Measurements from ENCODE around the gene DPP9. TPM values are rescaled to one million over a fixed set of nuclear protein-coding genes. Genes with fewer than 3 reads are reported as not detected.

The DPP9 gene
- total and polyA plus RNA-seq, 8 donors = 18.7 to 178 (median 48.7) TPM

- Histone ChIP-seq H3K27me3 (no peaks in the 10 kb centered on the region), H3K9me3 (no peaks in the 10 kb centered on the region), H3K4me1 (peaks cover 0 to 26% (median 11%) of the 10 kb centered on the region in 4 donors), H3K27ac (peak overlapping the region in 4 of 5 donors; percentile 2 to 70 (median 58)), H3K4me3 (no peak overlapping the region), H3K36me3 (peaks cover 84 to 100% (median 99%) of the 10 kb centered on the region in 4 donors)
- intact Hi-C loops (cut with DNase I; ENCODE audit: low total_unique reads) = no loop called here
- peak in 1 of 2 donors; percentile 77 for DNase-seq
- TF ChIP-seq POLR2AphosphoS5 (IDR thresholded peaks at IDR 0.05) = no peak
- 86 to 91% (median 86%) methylated on average over 22 of the region's 22 CpGs for WGBS, 5 donors
Observed at GRCh38 chr19:4694211-4694987, 29.2 kb downstream of the DPP9 start.

GRCh38 chr19:4693471-4694121 lies 30.0 kb downstream of the DPP9 start:
- 88 to 94% (median 91%) methylated on average over 15 of the region's 15 CpGs for WGBS, 5 donors
- no peak overlapping the region for H3K4me3 ChIP-seq

GRCh38 chr19:4693078-4693350 lies 30.6 kb downstream of the DPP9 start:
- Histone ChIP-seq H3K4me1 (peaks cover 0 to 26% (median 11%) of the 10 kb centered on the region in 4 donors), H3K9me3 (no peaks in the 10 kb centered on the region), H3K27me3 (no peaks in the 10 kb centered on the region), H3K4me3 (no peak overlapping the region), H3K36me3 (peaks cover 90 to 100% (median 99%) of the 10 kb centered on the region in 4 donors), H3K27ac (peak overlapping the region in 1 of 5 donors; percentile 67)
- intact Hi-C loops (cut with DNase I; ENCODE audit: low total_unique reads) = no loop called here
- TF ChIP-seq CTCF (IDR thresholded peaks at IDR 0.05) (no peak), POLR2AphosphoS5 (IDR thresholded peaks at IDR 0.05) (no peak), EP300 (IDR thresholded peaks at IDR 0.05) (no peak), POLR2A (IDR thresholded peaks at IDR 0.05) (no peak)
- 86 to 100% (median 92%) methylated on average over 2 to 7 of the region's 7 CpGs for WGBS, 5 donors
- DNase-seq = no peak

More at GRCh38 chr19:4693471-4694121, 30.0 kb downstream of the DPP9 start:
- no peak for DNase-seq
- intact Hi-C loops (cut with DNase I; ENCODE audit: low total_unique reads) = no loop called here
- TF ChIP-seq EP300 (IDR thresholded peaks at IDR 0.05) (no peak), POLR2A (IDR thresholded peaks at IDR 0.05) (no peak), CTCF (IDR thresholded peaks at IDR 0.05) (no peak), POLR2AphosphoS5 (IDR thresholded peaks at IDR 0.05) (no peak)
- Histone ChIP-seq H3K27me3 (no peaks in the 10 kb centered on the region), H3K27ac (peak overlapping the region in 4 of 5 donors; percentile 2 to 70 (median 58)), H3K36me3 (peaks cover 89 to 100% (median 99%) of the 10 kb centered on the region in 4 donors), H3K9me3 (no peaks in the 10 kb centered on the region), H3K4me1 (peaks cover 0 to 26% (median 11%) of the 10 kb centered on the region in 4 donors)

- TF ChIP-seq POLR2AphosphoS5 (IDR thresholded peaks at IDR 0.05) (no peak), POLR2A (IDR thresholded peaks at IDR 0.05) (no peak), CTCF (IDR thresholded peaks at IDR 0.05) (no peak), EP300 (IDR thresholded peaks at IDR 0.05) (no peak)
- DNase-seq = no peak
- WGBS, 5 donors = 86 to 95% (median 91%) methylated on average over 13 to 27 of the region's 27 CpGs
Observed at GRCh38 chr19:4692251-4693077, 31.2 kb downstream of the DPP9 start.

More at GRCh38 chr19:4692251-4693077, 31.2 kb downstream of the DPP9 start:
- Histone ChIP-seq H3K4me1 (peaks cover 0 to 26% (median 11%) of the 10 kb centered on the region in 4 donors), H3K36me3 (peaks cover 84 to 100% (median 99%) of the 10 kb centered on the region in 4 donors), H3K27me3 (no peaks in the 10 kb centered on the region), H3K27ac (no peak overlapping the region), H3K9me3 (no peaks in the 10 kb centered on the region), H3K4me3 (no peak overlapping the region)
- intact Hi-C loops (cut with DNase I; ENCODE audit: low total_unique reads) = no loop called here
